NK-92 (cell line): ENCODE results near the gene KRTAP1-5.
"Not testable (repeated sequence)": the region's sequence is repeated elsewhere in the genome, so short reads cannot be mapped to it uniquely, and the experiment has no call there.

Experiments used
- DNase-seq: peaks from one replicate; lab custom pipeline; 2025; ENCODE audit not compliant: unreplicated experiment; lab: John Stamatoyannopoulos, UW

The KRTAP1-5 gene, protein sequence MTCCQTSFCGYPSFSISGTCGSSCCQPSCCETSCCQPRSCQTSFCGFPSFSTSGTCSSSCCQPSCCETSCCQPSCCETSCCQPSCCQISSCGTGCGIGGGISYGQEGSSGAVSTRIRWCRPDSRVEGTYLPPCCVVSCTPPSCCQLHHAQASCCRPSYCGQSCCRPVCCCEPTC

DNA sequence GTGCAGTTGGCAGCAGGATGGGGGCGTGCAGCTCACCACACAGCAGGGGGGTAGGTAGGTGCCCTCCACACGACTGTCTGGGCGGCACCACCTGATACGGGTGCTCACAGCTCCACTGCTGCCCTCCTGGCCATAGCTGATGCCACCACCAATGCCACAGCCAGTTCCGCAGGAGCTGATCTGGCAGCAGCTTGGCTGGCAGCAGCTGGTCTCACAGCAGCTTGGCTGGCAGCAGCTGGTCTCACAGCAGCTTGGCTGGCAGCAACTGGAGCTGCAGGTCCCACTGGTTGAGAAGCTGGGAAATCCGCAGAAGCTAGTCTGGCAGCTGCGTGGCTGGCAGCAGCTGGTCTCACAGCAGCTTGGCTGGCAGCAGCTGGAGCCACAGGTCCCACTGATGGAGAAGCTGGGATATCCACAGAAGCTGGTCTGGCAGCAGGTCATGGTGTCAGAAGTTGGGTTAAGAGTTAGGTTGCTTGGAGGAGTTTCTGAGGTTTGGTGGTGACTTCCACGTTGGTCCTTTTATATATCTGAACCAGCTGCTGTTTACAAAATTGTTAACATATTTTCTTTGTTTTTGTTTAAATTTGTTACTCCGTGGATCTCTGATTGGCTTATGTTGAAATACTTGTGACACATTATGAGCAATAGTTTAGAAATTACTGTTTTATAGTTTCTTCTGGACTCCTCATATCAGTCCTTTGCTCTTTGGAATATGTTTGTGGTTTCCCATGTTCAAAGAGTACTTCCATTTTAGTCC lies at the start of gene KRTAP1-5:
Gene KRTAP1-5, minus strand, starts transcription at position 494 of the 757 bp plus-strand sequence. Its CDS starts 53 bp downstream, at position 441.
- DNase-seq = no peak

DNA sequence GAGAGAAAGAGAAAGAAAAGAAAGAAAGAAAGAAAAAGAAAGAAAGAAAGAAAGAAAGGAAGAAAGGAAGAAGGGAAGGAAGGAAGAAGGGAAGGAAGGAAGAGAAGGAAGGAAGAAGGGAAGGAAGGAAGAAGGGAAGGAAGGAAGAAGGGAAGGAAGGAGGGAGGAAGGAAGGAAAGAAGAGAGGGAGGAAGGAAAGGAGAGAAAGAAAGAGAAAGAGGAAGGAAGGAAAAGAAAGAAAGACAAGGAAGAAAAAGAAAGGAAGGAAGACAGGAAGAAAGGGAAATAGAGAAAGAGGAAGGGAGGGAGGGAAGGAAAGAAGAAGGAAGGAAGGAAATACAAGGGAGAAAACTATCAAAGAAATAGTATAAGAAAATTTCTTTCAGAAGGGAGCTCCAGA lies 49.8 kb upstream of the KRTAP1-5 start:
- DNase-seq = no peak

DNA sequence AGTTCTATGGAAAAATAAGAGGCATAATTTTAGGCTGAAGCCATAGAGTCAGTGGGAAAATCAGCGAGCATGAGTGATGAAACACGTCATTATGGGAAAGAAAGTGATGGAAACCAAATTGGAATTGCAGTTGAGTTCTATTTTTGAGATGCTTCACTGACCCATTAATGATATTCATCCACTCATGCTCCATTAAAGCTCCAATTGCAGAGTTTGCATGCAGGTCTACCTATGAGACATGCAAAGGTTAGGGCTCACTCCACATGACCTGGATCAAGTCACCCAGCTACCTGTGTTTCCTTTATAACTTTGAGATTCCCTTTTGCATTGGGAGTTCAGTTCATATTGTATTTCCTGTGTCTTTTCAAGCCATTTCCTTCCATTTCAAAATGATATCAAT lies 46.7 kb upstream of the KRTAP1-5 start:
- no peak for DNase-seq

DNA sequence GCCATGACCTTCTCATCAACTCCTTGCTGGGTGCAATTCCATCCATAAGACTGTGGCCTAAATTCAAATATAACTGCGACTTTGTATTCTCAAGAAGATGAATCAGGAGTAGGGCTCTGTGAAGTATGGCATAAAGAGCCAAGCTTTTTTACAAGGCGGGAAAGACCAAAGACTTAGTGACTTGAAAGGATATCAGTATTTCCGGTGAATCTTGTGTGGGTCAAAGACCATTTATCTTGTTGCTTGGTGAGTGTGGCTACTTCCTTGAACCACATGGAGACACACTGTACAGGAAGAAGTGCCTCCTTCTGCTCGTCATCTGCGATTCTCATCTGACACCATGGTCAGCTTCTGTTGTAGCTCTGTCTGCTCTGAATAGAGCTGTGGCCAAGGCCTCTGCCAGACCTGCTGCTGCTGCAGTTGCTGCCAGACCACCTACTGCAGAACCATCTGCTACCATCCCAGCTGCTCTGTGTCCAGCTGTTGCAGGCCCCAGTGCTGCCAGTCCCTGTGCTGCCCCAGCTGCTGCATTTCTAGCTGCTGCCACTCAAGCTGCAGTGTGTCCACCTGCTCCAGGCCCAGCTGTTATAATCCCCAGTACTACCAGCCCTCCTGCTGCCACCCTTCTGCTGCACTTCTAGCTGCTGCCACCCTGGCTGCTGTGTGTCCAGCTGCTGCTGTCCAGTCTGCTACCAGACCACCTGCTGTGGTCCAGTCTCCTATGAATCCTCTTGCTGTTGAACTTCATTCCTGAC lies 44.8 kb upstream of the KRTAP1-5 start:
- DNase-seq = no peak

DNA sequence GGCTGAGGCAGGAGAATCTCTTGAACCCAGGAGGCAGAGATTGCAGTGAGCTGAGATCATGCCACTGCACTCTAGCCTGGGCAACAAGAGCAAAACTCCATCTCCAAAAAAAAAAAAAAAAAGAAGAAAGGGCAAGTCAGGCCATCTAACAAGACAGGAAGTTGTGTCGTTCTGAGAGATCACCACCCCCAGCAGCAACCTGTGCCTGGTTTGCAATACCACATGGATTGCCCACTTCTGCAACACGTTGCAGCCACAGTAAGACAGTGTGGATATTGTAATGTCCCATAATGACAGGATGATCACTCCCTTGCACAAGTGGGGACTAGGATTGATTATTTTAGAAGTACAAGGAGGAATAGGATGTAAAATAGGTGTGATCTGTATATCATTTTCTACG lies 42.0 kb upstream of the KRTAP1-5 start:
- DNase-seq = no peak

DNA sequence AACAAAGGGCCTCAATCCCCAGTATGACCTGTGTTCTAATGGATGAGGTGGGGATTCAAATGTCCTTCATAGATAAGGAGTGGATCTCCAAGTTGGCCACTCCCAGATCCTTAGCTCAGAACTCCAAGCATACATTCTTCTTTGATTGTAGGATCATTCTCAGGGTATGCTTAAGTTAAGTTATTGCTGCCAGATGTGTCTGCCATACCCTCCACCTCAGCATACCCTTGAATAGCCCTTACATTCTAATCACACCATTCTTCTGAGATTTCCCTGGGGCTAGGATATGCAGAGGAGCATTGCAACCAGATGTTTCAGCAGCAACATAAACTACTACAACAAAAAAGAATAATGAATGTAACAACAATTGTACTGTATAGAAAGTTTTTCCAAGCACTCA lies 40.3 kb upstream of the KRTAP1-5 start:
- DNase-seq = no peak

DNA sequence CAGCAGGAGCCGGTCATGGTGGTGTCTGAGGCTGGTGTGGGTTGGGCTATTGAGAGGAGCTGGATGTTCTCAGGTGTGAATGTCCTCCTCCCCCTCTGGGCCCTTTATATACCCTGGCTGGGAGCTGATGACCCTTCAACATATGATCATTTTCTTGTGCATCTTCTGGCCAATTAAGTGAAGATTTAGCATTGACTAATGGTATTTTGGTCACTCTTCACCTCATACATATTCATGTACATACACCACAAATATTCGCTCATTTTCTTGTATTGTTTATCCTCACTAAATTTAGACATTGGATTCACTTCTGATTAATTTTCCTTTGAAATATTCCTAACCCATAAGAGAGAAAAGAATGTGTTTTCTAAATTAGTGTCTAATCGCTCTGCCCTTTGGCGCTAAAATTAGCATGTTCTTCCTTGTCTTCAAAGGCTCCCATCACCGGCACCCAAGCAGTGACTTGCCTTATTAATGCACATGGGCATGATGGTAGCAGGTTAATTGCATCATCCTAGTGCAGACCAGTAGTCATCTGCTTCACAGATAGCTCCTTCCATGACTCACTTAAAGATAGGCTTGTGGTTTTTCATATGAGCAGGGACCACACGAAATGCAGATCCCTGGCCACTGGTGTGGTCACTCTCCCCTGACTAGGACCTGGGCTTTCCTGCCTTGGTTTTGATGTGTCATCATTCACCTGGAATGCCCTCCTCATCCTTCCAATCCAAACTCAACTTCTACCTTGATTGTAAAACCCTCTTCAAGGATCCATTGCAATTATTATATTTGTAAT lies 39.0 kb upstream of the KRTAP1-5 start, which contains the start of gene KRTAP2-4:
Gene KRTAP2-4, minus strand, starts transcription at position 51 of the 796 bp plus-strand sequence. Its CDS starts 34 bp downstream, at position 17.
- DNase-seq = no peak

DNA sequence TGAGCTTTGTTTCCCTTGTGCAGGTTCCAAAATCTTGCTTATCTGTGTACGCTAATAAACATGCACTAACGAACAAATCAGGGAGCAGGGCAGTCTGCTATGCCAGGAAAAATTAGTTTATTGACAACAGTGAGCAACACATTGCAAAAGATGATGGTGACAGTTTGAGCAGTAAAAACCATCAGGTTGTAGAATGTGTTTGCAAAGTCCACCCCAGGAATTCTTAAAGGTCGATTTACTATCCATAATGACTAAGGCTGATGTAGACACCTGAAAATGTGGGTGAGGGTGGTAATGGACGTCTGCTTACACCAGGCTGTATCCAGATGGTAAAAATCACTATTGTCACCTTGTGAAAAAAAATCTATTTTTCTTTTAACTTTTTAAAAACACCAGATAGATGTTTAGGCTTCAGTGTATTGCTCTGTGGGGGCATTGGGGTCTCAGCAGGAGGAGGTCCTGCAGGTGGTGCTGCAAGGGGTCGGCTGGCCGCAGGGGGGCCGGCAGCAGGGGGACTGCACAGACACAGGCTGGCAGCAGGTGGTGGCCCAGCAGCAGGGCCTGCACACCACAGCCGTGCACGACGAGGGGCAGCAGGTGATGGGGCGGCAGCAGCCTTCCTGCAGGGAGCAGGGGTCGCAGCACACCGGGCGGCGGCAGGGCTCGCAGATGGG lies 38.1 kb upstream of the KRTAP1-5 start:
- DNase-seq = not testable (repeated sequence)

DNA sequence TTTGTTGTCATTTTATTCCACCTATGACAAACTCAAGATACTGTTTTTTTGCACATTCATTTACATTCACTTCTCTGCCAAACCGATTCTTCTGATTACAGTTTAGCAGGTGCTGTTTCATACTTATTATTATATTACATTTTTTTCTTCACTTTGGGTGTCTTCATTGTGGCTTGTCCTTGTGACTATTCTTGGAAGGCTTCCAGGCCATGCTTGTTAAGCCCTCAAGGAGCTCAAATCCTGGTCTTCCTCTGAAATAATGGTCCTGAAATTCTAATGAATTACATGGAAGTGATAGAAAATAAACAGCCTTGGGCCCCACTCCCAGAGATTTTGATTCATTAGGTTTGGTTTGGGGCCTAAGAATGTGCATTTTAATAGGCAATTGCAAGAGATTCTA lies 37.3 kb upstream of the KRTAP1-5 start:
- DNase-seq = no peak

DNA sequence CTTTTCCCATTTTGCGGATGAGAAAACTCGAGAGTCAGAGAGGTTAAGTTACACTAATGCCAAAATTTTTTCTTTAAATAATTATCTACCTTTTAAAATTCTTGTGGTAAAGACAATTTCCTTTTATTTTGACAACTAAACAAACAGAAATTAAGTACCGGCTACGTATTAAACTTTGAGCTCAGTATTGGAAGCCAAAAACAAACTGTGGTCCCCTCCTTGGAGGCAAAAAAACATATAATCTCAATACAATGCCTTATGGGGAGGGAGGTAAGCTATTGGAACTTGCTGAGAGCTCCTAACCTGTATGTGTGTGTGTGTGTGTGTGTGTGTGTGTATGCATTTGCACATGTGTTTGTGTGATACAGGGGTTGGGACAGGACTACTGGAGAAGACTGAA lies 36.4 kb upstream of the KRTAP1-5 start:
- no peak for DNase-seq

DNA sequence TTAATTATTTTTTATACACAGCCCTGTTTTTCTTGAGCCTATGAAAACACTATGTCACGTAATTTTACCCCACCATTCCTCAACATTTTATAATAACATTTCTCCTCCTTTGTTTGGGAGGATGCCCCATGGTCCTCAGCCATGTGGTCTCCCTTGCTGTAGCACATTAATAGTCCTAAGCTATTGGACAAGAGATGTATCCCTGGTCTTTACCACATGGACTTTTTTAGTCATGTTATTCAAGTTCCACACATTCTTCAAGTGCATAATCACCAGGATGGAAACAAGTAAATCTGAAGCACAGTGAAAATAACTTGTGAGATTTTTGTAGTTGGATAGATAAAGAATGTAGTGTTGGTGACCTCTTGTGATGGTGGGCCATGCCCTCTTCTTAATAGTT lies 35.0 kb upstream of the KRTAP1-5 start:
- DNase-seq = no peak

DNA sequence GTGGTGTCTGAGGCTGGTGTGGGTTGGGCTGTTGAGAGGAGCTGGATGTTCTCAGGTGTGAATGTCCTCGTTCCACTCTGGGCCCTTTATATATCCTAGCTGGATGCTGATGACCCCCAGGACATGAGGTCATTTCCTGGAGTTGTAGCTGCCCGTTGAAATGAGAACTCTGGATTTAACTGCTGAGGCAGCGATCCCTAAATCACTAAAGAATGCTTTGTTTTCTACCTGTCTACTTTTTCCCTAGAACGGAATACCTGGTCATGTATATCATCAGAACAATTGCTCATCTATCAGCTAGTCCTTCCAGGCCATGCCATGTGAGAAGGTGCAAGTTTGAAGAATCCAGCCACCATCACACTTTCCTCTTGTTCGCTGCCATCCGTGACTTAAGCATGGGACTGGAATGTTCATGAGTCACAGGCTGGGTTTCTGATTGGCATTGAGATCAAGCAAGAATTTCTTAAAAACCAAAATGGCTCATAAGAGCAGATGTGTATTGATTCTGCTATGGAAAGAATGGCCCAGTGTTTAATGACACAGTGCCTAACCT lies 33.1 kb upstream of the KRTAP1-5 start, which contains the start of gene KRTAP2-3:
Gene KRTAP2-3, minus strand, starts transcription at position 63 of the 553 bp plus-strand sequence. CDS start 64 bp downstream, outside the sequence.
- DNase-seq = no peak

DNA sequence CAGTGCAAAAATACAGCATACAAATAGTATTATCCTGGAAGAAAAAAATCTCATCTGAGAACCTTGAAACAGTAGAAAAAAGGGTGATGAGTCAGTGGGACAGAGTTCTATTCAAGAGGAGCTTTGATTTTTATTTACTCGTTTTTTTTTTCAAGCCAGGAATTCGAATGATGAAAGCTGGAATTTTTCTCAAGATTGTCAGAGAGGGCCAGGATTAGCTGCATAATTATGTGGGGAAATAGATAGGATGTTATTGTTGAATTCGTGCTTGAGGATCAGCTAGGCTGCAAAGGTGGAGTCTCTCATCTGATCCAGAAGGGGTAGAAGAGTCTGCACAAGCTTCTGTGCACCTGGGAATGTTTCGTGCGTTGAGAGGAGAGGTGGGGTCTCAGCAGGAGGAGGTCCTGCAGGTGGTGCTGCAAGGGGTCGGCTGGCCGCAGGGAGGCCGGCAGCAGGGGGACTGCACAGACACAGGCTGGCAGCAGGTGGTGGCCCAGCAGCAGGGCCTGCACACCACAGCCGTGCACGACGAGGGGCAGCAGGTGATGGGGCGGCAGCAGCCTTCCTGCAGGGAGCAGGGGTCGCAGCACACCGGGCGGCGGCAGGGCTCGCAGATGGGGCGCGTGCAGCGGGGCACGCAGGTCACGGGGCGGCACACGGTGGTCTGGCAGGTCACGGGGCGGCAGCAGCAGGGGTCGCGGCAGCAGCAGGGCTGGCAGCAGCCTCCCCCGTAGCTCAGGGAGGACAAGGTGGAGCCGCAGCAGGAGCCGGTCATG lies 32.5 kb upstream of the KRTAP1-5 start:
- not testable (repeated sequence) for DNase-seq

DNA sequence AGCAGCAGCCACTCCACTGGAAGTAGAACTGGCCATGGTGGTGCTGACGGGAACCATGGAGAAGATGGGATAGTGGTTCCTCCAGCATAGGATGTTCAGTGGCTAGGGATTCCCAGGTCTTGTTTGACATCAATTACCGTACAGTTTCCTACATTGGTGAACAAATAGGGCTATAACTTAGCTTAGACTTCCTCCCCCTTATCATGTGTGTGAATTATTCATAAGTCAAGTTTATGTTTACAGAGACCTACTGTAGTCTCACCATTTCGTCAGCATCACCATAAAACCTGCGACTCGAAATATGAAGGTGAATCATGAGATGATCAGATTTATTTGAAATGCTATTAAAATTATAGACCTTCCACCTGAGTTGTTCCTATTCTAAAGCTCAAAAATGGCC lies 31.7 kb upstream of the KRTAP1-5 start:
- no peak for DNase-seq

DNA sequence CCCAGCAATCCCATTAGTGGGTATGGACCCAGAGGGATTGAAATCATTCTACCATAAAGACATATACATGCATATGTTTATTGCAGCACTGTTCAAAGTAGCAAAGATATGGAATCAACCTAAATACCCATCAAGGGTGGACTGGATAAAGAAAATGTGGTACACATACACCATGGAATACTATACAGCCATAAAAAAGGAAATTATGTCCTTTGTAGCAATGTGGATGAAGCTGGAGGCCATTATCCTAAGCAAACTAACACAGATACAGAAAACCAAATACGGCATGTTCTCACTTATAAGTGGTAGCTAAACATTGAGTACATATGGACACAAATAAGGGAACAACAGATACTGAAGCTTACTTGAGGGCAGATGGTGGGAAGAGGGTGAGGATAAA lies 30.5 kb upstream of the KRTAP1-5 start:
- DNase-seq = no peak

DNA sequence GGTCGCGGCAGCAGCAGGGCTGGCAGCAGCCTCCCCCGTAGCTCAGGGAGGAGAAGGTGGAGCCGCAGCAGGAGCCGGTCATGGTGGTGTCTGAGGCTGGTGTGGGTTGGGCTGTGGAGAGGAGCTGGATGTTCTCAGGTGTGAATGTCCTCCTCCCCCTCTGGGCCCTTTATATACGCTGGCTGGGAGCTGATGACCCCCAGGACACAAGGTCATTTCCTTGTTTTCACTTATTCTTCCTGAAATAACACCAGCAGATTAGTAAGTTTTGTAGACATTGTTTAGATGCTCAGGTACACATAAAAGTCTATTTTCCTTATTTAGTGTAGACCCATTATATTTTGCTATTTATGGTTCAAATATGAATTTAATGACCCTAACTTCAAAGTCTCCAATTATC lies 28.1 kb upstream of the KRTAP1-5 start, which contains the start of gene KRTAP2-2:
Gene KRTAP2-2, minus strand, starts transcription at position 101 of the 400 bp plus-strand sequence. Its CDS starts 19 bp downstream, at position 82.
- not testable (repeated sequence) for DNase-seq

DNA sequence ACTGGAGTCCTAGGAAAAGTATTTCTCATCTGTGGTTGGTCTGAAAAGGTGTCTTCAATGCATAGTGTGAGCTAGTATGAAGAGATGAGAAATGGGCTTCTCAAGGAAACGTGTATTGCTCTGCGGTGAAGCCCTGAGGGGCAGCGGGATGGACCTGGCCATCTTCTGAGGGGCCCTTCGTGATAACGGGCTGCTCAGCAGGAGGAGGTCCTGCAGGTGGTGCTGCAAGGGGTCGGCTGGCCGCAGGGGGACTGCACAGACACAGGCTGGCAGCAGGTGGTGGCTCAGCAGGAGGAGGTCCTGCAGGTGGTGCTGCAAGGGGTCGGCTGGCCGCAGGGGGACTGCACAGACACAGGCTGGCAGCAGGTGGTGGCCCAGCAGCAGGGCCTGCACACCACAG lies 27.5 kb upstream of the KRTAP1-5 start:
- not testable (repeated sequence) for DNase-seq

DNA sequence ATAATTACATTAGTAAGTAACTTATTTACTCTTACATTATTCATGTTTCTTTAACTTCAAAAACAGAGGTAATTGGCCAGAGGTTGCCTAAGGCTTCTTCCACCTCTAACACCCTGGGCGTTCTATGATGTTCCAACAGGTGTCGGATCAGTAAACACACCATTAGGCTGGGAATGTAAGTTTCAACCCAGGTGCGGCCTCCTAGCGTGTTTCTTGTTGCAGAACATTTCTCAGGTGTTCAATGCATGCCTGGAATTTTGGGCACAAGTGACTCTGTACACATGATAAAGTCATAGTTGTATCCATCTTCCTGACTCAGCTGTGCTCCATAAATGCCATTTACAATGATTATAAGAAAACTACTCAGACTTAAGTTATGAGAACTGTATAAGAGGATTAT lies 27.0 kb upstream of the KRTAP1-5 start:
- DNase-seq = no peak

DNA sequence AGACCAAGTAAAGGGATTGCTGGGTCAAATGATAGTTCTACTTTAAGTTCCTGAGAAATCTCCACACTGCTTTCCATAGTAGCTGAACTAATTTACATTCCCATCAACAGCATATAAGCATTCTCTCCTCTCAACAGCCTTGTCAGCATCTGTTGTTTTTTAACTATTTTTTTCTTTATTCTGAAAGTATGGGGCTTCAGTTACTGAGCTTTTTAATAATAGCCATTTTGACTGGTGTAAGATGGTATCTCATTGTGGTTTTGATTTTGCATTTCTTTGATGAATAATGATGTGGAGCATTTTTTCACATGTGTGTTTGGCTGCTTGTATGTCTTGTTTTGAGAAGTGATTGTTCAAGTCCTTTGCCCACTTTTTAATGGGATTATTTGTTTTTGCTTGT lies 25.6 kb upstream of the KRTAP1-5 start:
- no peak for DNase-seq
